CD4-positive, alpha-beta T cell (primary cell): ENCODE data around the gene SLC2A1. TPM values are rescaled to one million over a fixed set of nuclear protein-coding genes. Genes with fewer than 3 reads are reported as not detected.

Source experiments
- ATAC-seq: fragments of 200-7000 bp; cut with Tn5 transposase; one replicate; pipeline ENCODE4 v1.10.0; 2022; ENCODE audit warnings: mild to moderate bottlenecking; ENCODE audit not compliant: poor library complexity
- CTCF ChIA-PET: fragments of 350-600 bp; sonication (Branson Sonifier 250); formaldehyde crosslinking; loops from one replicate; lab custom pipeline; 2021; ENCODE audit warnings: antibody characterized with exemption, inconsistent platforms; lab: Charles Lee
- POLR2A ChIA-PET: fragments of 350-600 bp; sonication (Branson Sonifier 250); formaldehyde crosslinking; loops from one replicate; lab custom pipeline; 2021; ENCODE audit warnings: antibody characterized with exemption, inconsistent platforms; lab: Charles Lee
- DNase-seq, 14 experiments: peaks; one replicate each; pipeline ENCODE4 v3.0.0-alpha.2; 2013 to 2020; ENCODE audit warnings: mixed read lengths in 2 of 14
- H3K27ac ChIP-seq, 2 donors: one replicate each; pipeline versions ENCODE4 v1.5.1 to v1.7.0; 2013; ENCODE audit warnings: low read length in 2 of 2, low read depth in 1 of 2, mild to moderate bottlenecking in 1 of 2
- H3K27me3 ChIP-seq, 2 experiments: 1 replicate in 1 of 2; 2 replicates in 1 of 2; pipeline versions ENCODE4 v1.6.1 to v1.7.0; 2013; ENCODE audit warnings: low read length in 2 of 2, control low read depth in 1 of 2, mild to moderate bottlenecking in 1 of 2, moderate library complexity in 1 of 2; ENCODE audit not compliant: insufficient read depth in 2 of 2, control insufficient read depth in 1 of 2
- H3K36me3 ChIP-seq: one replicate; pipeline ENCODE4 v1.6.1; 2013; ENCODE audit warnings: low read length, control low read depth; ENCODE audit not compliant: insufficient read depth
- H3K4me1 ChIP-seq: one replicate; pipeline ENCODE4 v1.6.1; 2013; ENCODE audit warnings: low read length, control low read depth; ENCODE audit not compliant: insufficient read depth
- H3K4me3 ChIP-seq: one replicate; pipeline ENCODE4 v1.5.1; 2013; ENCODE audit warnings: mild to moderate bottlenecking, low read length, moderate library complexity
- H3K9me3 ChIP-seq, 2 experiments: 1 replicate in 1 of 2; 2 replicates in 1 of 2; pipeline versions ENCODE4 v1.6.1 to v1.7.0; 2013; ENCODE audit warnings: low read length in 2 of 2, mild to moderate bottlenecking in 2 of 2, control low read depth in 1 of 2, moderate library complexity in 1 of 2; ENCODE audit not compliant: control insufficient read depth in 1 of 2, insufficient read depth in 1 of 2
- H3K27ac Mint-ChIP-seq: one replicate; pipeline ENCODE4 v1.8.0; 2020; ENCODE audit warnings: mixed read lengths
- H3K27me3 Mint-ChIP-seq: one replicate; pipeline ENCODE4 v1.8.0; 2021; ENCODE audit warnings: mixed read lengths
- H3K36me3 Mint-ChIP-seq: one replicate; pipeline ENCODE4 v1.8.0; 2021; ENCODE audit warnings: low read depth, mixed read lengths
- H3K4me1 Mint-ChIP-seq: one replicate; pipeline ENCODE4 v1.8.0; 2021; ENCODE audit warnings: low read depth, mixed read lengths
- H3K4me3 Mint-ChIP-seq: one replicate; pipeline ENCODE4 v1.8.0; 2020; ENCODE audit warnings: mild to moderate bottlenecking, mixed read lengths
- H3K9me3 Mint-ChIP-seq: one replicate; pipeline ENCODE4 v1.8.0; 2020; ENCODE audit warnings: mixed read lengths
- CTCF ChIP-seq: fragments of 200-600 bp; IDR thresholded peaks from one replicate; pipeline ENCODE4 v1.8.0; 2022; ENCODE audit warnings: antibody characterized with exemption, mild to moderate bottlenecking
- intact Hi-C, 2 experiments: fragments of 100-400 bp; cut with DNase I in 1 of 2; cut with micrococcal nuclease in 1 of 2; formaldehyde crosslinking; loops; one replicate each; pipeline versions ENCODE4 v1.15.1 to v1.9.0; 2023 to 2025; cut with DNase I, micrococcal nuclease
- total RNA-seq, 174 experiments: library from RNA in 2 of 174; stranded (reverse) in 2 of 174; gene quantifications; one replicate each; pipeline ENCODE4 v1.2.3 and lab custom pipeline; 2021 to 2026

The SLC2A1 gene
- total RNA-seq, 2 experiments from 2014 or later, result 78.6 to 80.9 TPM

DNA sequence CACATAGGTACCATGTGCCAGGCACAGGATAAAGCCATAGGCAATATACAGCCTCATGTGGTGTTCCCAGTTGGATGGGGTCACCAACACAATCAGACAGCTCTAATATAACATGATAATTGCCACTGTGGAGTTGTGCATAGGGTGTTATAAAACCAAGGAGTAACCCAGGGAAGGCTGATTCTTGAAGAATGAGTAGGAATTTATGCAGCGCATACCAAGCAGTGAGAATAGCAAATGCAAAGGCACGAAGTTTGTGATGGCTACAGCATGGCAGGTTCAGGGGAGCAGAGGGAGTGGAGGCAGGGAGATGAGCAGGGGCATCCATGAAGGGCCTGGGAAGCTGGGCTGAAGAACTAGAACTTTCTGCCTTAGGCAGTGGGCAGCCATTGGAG, 20.4 kb upstream of the SLC2A1 start:
- no peaks in the 10 kb centered on the region for H3K9me3 ChIP-seq
- no peak overlapping the region for H3K4me3 ChIP-seq
- Mint-ChIP-seq H3K27ac (no peak overlapping the region), H3K36me3 (no peaks in the 10 kb centered on the region), H3K27me3 (no peaks in the 10 kb centered on the region), H3K4me3 (no peak overlapping the region), H3K9me3 (no peaks in the 10 kb centered on the region), H3K4me1 (no peaks in the 10 kb centered on the region)
- no peaks in the 10 kb centered on the region for H3K36me3 ChIP-seq
- CTCF ChIA-PET, result no interaction called here
- DNase-seq, result no peak
- intact Hi-C loops, result loop anchor here in 1 of 2 experiments (5.0 kb wide), 1 partner anchor 63 kb away; no protein-coding TSS in a partner anchor
- TF ChIP-seq CTCF, result no peak
- no peak overlapping the region for H3K27ac ChIP-seq
- POLR2A ChIA-PET, result no interaction called here
- no peaks in the 10 kb centered on the region for H3K27me3 ChIP-seq
- no peaks in the 10 kb centered on the region for H3K4me1 ChIP-seq
- ATAC-seq, result no peak

DNA sequence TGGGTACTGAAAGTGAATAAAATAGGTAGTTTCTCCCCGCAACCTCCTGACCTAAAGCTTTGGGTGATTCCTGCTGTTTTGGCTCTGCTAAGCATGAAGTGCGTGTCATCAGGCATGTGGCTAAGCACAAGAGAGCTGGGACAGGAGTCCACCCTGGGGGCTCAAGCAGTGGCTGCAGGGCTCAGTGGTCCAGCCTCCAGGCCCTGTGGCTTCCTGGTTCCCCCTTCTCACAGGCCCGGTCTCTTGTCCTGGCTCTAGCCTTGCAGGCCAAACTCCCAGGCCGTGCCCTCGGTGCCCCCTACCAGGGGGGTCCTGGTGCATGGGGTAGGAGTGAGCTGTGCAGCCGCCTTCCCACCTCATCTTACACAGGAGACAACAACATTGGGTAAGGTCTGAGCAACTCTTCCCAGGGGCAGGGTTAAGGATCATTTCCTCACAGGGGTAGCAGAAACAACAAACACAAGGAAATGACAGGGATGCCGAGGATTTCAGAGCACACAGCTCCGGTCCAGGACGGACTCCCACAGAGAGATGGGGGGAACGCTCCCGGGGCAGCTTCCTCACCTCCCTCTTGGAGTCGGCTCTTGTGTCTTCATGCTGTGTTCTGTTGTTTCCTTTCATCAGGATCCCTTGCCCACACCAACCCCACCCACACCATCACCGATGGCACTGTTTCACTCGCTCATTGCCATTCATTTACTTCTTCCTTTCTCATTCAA, 19.8 kb upstream of the SLC2A1 start:
- Histone ChIP-seq H3K9me3 (no peaks in the 10 kb centered on the region), H3K36me3 (no peaks in the 10 kb centered on the region), H3K4me3 (no peak overlapping the region), H3K27me3 (no peaks in the 10 kb centered on the region), H3K27ac (no peak overlapping the region), H3K4me1 (no peaks in the 10 kb centered on the region)
- CTCF ChIA-PET, result no interaction called here
- TF ChIP-seq CTCF, result no peak
- Mint-ChIP-seq H3K27me3 (no peaks in the 10 kb centered on the region), H3K36me3 (no peaks in the 10 kb centered on the region), H3K9me3 (no peaks in the 10 kb centered on the region), H3K27ac (no peak overlapping the region), H3K4me3 (no peak overlapping the region), H3K4me1 (no peaks in the 10 kb centered on the region)
- POLR2A ChIA-PET, result no interaction called here
- DNase-seq (no peak), ATAC-seq (no peak)
- intact Hi-C loops, result loop anchor here in 1 of 2 experiments (5.0 kb wide), 1 partner anchor 64 kb away; no protein-coding TSS in a partner anchor

DNA sequence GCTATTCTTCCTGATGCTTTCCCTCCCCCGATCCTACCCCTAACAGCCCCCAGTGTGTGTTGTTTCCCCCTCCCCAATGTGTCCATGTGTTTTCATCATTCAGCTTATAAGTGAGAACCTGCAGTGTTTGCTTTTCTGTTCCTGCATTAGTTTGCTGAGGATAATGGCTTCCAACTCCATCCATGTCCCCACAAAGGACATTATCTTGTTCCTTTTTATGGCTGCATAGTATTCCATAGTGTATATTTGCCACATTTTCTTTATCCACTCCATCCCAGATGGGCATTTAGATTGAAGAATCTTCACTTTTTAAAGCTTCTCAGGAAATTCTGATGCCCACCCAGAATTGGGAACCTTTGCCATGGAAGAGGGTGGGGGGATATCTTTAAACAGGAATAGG, 19.0 kb upstream of the SLC2A1 start:
- DNase-seq (no peak), ATAC-seq (no peak)
- no peak overlapping the region for H3K27ac ChIP-seq
- H3K9me3 Mint-ChIP-seq, result no peaks in the 10 kb centered on the region
- POLR2A ChIA-PET, result no interaction called here
- no peaks in the 10 kb centered on the region for H3K36me3 ChIP-seq
- no peaks in the 10 kb centered on the region for H3K27me3 ChIP-seq
- intact Hi-C loops, result loop anchor here in 1 of 2 experiments (5.0 kb wide), 1 partner anchor 65 kb away; no protein-coding TSS in a partner anchor
- CTCF ChIA-PET, result no interaction called here
- H3K27ac Mint-ChIP-seq, result no peak overlapping the region
- no peaks in the 10 kb centered on the region for H3K36me3 Mint-ChIP-seq
- TF ChIP-seq CTCF, result no peak
- no peaks in the 10 kb centered on the region for H3K27me3 Mint-ChIP-seq
- no peak overlapping the region for H3K4me3 Mint-ChIP-seq
- no peak overlapping the region for H3K4me3 ChIP-seq
- no peaks in the 10 kb centered on the region for H3K9me3 ChIP-seq
- H3K4me1 Mint-ChIP-seq, result no peaks in the 10 kb centered on the region
- no peaks in the 10 kb centered on the region for H3K4me1 ChIP-seq
